Sigmoid colon (tissue), 7 donors: ENCODE data around the gene CNTNAP5. TPM values are rescaled to one million over a fixed set of nuclear protein-coding genes. Genes with fewer than 3 reads are reported as not detected.

Source experiments
- DNase-seq: peaks from one replicate; pipeline ENCODE4 v3.0.0-alpha.2; 2019
- H3K27ac ChIP-seq, 4 donors: fragments of 200-600 bp; sonication (generic); one replicate each; pipeline ENCODE4 v1.5.1; 2016 to 2019; ENCODE audit warnings: mild to moderate bottlenecking in 1 of 4
- H3K27me3 ChIP-seq, 3 donors: fragments of 200-600 bp; sonication (generic); one replicate each; pipeline ENCODE4 v1.5.1; 2019; ENCODE audit warnings: mild to moderate bottlenecking in 1 of 3
- H3K36me3 ChIP-seq, 4 donors: fragments of 200-600 bp; sonication (generic); one replicate each; pipeline ENCODE4 v1.5.1; 2016 to 2019
- H3K4me1 ChIP-seq, 4 donors: fragments of 200-600 bp; sonication (generic); one replicate each; pipeline ENCODE4 v1.5.1; 2017 to 2019
- H3K4me3 ChIP-seq, 4 donors: fragments of 200-600 bp; sonication (generic); one replicate each; pipeline ENCODE4 v1.5.1; 2017 to 2019; ENCODE audit warnings: mild to moderate bottlenecking in 2 of 4, moderate library complexity in 1 of 4
- H3K9me3 ChIP-seq, 4 donors: fragments of 200-600 bp in 3 of 4; sonication (generic) in 3 of 4; one replicate each; pipeline versions ENCODE4 v1.5.1 to v1.6.1; 2013 to 2019
- CTCF ChIP-seq, 4 experiments: fragments of 450-650 bp in 3 of 4; fragments of 200-600 bp in 1 of 4; IDR thresholded peaks; one replicate each; pipeline ENCODE4 v1.5.1; 2016 to 2019; ENCODE audit warnings: antibody characterized with exemption in 4 of 4, mild to moderate bottlenecking in 3 of 4, moderate library complexity in 2 of 4
- EP300 ChIP-seq, 4 donors: sonication (generic); formaldehyde crosslinking; IDR thresholded peaks; one replicate each; pipeline ENCODE4 v1.6.1; 2017; ENCODE audit warnings: antibody characterized with exemption in 4 of 4
- POLR2A ChIP-seq, 2 donors: fragments of 450-650 bp; IDR thresholded peaks; one replicate each; pipeline ENCODE4 v1.6.1; 2016; ENCODE audit warnings: antibody characterized with exemption in 2 of 2, mild to moderate bottlenecking in 2 of 2, moderate library complexity in 2 of 2
- POLR2AphosphoS5 ChIP-seq, 4 donors: sonication (generic); formaldehyde crosslinking; IDR thresholded peaks; one replicate each; pipeline ENCODE4 v1.6.1; 2017; ENCODE audit warnings: antibody characterized with exemption in 4 of 4
- WGBS, 2 donors: extraction: QIAGEN DNeasy Blood & Tissue Kit; methylation state at CpG; one replicate each; pipeline ENCODE4 v1.1.7; 2013; 5-methylcytosine and 5-hydroxymethylcytosine counted together
- intact Hi-C: fragments of 100-400 bp; cut with DNase I; formaldehyde crosslinking; loops from one replicate; pipeline ENCODE4 v1.15.1; 2023
- polyA plus RNA-seq, 3 donors: library from polyadenylated mRNA; stranded (reverse); fragments of 200-250 nt; gene quantifications; one replicate each; pipeline ENCODE4 v1.2.3, GENCODE V29; 2013
- total RNA-seq, 4 donors: library from RNA; depleted of rRNA; stranded (reverse); fragments of >200 nt; gene quantifications; one replicate each; pipeline ENCODE4 v1.1.0, GENCODE V29; 2016
- donor health status: healthy with polysubstance abuse.
- donor health status: Bipolar disorder and iron deficiency.
- donor health status: healthy.

CNTNAP5 gene
- total and polyA plus RNA-seq, 7 donors: 0.74 to 4.5 (median 1.5) TPM; not detected in 2

- intact Hi-C loops: no loop called here
- Histone ChIP-seq H3K4me3 (no peak overlapping the region), H3K9me3 (no peaks in the 10 kb centered on the region), H3K27ac (no peak overlapping the region), H3K4me1 (no peaks in the 10 kb centered on the region), H3K36me3 (no peaks in the 10 kb centered on the region), H3K27me3 (no peaks in the 10 kb centered on the region)
- 91 to 94% methylated on average over 1 of the region's 1 CpG for WGBS, 2 donors
- DNase-seq: no peak
- TF ChIP-seq POLR2AphosphoS5 (IDR thresholded peaks at IDR 0.05) (no peak), POLR2A (IDR thresholded peaks at IDR 0.05) (no peak), CTCF (IDR thresholded peaks at IDR 0.05) (no peak), EP300 (IDR thresholded peaks at IDR 0.05) (no peak)
These were observed 95.2 kb downstream of the CNTNAP5 start for GRCh38 chr2:124120246-124120645.

DNA sequence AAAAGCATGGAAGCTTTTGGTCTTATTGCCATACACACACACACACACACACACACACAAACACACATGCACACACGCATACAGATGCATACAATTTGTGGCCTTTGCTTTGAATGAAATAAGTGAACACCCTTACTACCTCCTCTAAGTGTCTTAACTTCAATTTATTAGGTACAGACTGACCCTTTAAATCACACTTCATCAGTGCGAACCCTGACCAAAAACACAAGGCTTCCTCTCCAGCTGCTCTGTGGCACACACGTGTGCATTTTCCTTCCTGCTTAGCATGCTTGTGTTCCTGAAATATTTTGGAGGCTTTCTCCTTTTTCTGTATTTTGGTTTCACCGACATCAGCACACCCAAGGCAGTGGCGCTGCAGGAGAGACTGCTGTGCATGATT lies 96.0 kb downstream of the CNTNAP5 start:
- TF ChIP-seq EP300 (IDR thresholded peaks at IDR 0.05) (no peak), POLR2AphosphoS5 (IDR thresholded peaks at IDR 0.05) (no peak), POLR2A (IDR thresholded peaks at IDR 0.05) (no peak), CTCF (IDR thresholded peaks at IDR 0.05) (no peak)
- intact Hi-C loops: no loop called here
- 87 to 94% methylated on average over 5 of the region's 5 CpGs for WGBS, 2 donors
- Histone ChIP-seq H3K4me3 (no peak overlapping the region), H3K27me3 (no peaks in the 10 kb centered on the region), H3K4me1 (no peaks in the 10 kb centered on the region), H3K9me3 (no peaks in the 10 kb centered on the region), H3K27ac (no peak overlapping the region), H3K36me3 (no peaks in the 10 kb centered on the region)
- no peak for DNase-seq

DNA sequence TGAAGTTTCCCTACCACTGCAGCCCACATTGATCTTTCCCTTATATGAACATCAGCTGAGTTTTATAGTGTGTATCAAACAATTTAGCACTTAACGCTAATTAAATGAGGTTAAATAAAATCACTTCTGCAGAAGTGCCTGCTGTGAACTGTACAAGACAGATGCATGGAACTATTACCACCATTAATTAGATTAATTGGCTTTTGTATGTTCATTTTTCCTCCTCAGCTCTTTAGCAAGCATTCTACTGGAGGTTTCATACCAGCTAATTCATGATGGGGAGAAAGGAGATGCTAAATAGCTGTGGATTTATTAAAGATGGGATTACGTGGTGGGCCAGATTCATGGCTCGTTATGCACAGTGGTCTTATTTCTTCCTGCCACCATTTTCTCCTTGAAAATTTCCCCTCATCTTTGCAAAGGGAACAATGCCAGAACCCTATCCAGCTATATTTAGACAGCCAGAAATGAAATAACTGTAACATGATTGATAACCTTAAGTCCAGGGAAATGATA lies 96.7 kb downstream of the CNTNAP5 start:
- Histone ChIP-seq H3K27ac (no peak overlapping the region), H3K9me3 (no peaks in the 10 kb centered on the region), H3K4me3 (no peak overlapping the region), H3K4me1 (no peaks in the 10 kb centered on the region), H3K27me3 (no peaks in the 10 kb centered on the region), H3K36me3 (no peaks in the 10 kb centered on the region)
- TF ChIP-seq CTCF (IDR thresholded peaks at IDR 0.05): no peak
- TF ChIP-seq EP300 (IDR thresholded peaks at IDR 0.05): no peak
- no peak for TF ChIP-seq POLR2AphosphoS5 (IDR thresholded peaks at IDR 0.05)
- TF ChIP-seq POLR2A (IDR thresholded peaks at IDR 0.05): no peak
- intact Hi-C loops: no loop called here
- DNase-seq: no peak
- WGBS, 2 donors: 86 to 94% methylated on average over 3 of the region's 3 CpGs

DNA sequence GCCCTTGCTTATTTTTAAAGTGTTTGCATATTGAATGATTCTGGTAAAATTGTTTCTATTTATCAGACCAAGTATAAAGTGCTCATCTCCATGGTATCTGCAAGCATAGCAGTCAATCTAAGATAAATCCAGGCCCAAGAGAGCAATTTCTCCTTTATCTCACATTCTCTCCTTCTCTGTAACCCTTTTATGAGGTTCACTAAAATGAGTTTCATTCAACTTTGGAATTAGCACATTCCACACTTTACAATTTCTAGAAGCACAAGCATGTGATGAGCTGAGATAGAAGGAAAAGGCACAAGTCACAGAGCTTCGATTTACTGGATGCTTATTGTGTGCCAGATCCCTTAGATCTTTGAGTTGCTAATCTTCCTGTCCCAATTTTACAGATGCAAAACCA lies 97.3 kb downstream of the CNTNAP5 start:
- intact Hi-C loops: no loop called here
- TF ChIP-seq POLR2A (IDR thresholded peaks at IDR 0.05) (no peak), EP300 (IDR thresholded peaks at IDR 0.05) (no peak)
- Histone ChIP-seq H3K4me1 (no peaks in the 10 kb centered on the region), H3K36me3 (no peaks in the 10 kb centered on the region), H3K9me3 (no peaks in the 10 kb centered on the region), H3K27me3 (no peaks in the 10 kb centered on the region), H3K4me3 (no peak overlapping the region), H3K27ac (no peak overlapping the region)
- 84 to 95% methylated on average over 1 of the region's 1 CpG for WGBS, 2 donors
- DNase-seq: no peak

DNA sequence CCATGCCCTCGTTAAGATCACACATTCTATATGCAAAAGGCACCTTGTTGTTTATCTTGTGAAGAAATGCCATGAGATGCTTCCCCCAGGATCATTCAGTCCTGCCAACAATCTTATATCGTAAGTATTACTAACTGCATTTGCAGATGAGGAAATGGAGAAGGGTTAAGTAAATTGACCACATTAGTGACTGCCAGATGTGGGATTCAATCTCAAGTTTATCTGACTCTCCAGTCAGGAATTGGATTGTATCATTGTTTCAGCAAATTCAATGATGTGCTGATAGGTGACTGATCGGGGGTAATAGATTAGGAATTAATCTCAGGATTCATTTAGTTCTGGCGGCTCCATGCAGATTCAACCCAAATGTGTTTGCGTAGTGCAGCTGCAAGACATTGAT lies 106.2 kb downstream of the CNTNAP5 start:
- WGBS, 2 donors: 86 to 89% methylated on average over 5 of the region's 5 CpGs
- Histone ChIP-seq H3K4me1 (no peaks in the 10 kb centered on the region), H3K27me3 (no peaks in the 10 kb centered on the region), H3K9me3 (no peaks in the 10 kb centered on the region), H3K4me3 (no peak overlapping the region), H3K27ac (no peak overlapping the region), H3K36me3 (no peaks in the 10 kb centered on the region)
- intact Hi-C loops: no loop called here
- TF ChIP-seq POLR2AphosphoS5 (IDR thresholded peaks at IDR 0.05): no peak
- TF ChIP-seq POLR2A (IDR thresholded peaks at IDR 0.05): no peak
- no peak for TF ChIP-seq EP300 (IDR thresholded peaks at IDR 0.05)
- no peak for TF ChIP-seq CTCF (IDR thresholded peaks at IDR 0.05)
- no peak for DNase-seq
